ENCODE measurements around the gene ATG2A. TPM values are rescaled to one million over a fixed set of nuclear protein-coding genes. Genes with fewer than 3 reads are reported as not detected.
A peak's percentile ranks its signal among the peaks of the same experiment; 100 is the strongest.

ATG2A gene
- polyA plus RNA-seq, 1 donor (not counting 4 experiments of a cell fraction or from before 2014, with no cell fraction given) = 2.4 TPM

- H3K9me1 ChIP-seq (ENCODE audit: control insufficient read depth, extremely low read depth, insufficient read depth, low read length) = peaks cover 3% of the 10 kb centered on the region
- H2AFZ ChIP-seq (ENCODE audit: control insufficient read depth, low read length) = no peak overlapping the region
- H3K36me3 ChIP-seq (ENCODE audit: control insufficient read depth in 2 of 2, extremely low read depth in 1 of 2, insufficient read depth in 2 of 2, low read length in 2 of 2) = peaks cover 24 to 41% of the 10 kb centered on the region in 2 experiments
- H3K4me2 ChIP-seq (ENCODE audit: control insufficient read depth, extremely low read depth, insufficient read depth, low read depth, low read length) = peak overlapping the region; percentile 91
- peak overlapping the region; percentile 59 to 85 (median 78) for H3K4me3 ChIP-seq (ENCODE audit: control insufficient read depth in 2 of 3, extremely low read depth in 1 of 3, insufficient read depth in 2 of 3, low read depth in 1 of 3, low read length in 3 of 3)
- peaks cover 40% of the 10 kb centered on the region for H3K4me1 ChIP-seq (ENCODE audit: control insufficient read depth, extremely low read depth, insufficient read depth, low read length)
- no peak for TF ChIP-seq EZH2 (IDR thresholded peaks at IDR 0.05; ENCODE audit: low read length)
- TF ChIP-seq CTCF (optimal IDR thresholded peaks at IDR 0.05 in 1 of 3, IDR thresholded peaks at IDR 0.05 in 1 of 3, conservative IDR thresholded peaks at IDR 0.05 in 1 of 3; ENCODE audit: extremely low read depth in 1 of 3, insufficient read depth in 2 of 3, low read length in 3 of 3) = peak in 1 of 3 experiments; percentile 19
- H4K20me1 ChIP-seq (ENCODE audit: control insufficient read depth, extremely low read depth, insufficient read depth, low read length) = peaks cover 25% of the 10 kb centered on the region
- peaks cover 71% of the 10 kb centered on the region for H3K79me2 ChIP-seq (ENCODE audit: control insufficient read depth, insufficient read depth, low read length)
- no peaks in the 10 kb centered on the region for H3K9me3 ChIP-seq (ENCODE audit: control insufficient read depth, low read depth, low read length)
- no peaks in the 10 kb centered on the region for H3K27me3 ChIP-seq (ENCODE audit: control insufficient read depth, extremely low read depth, insufficient read depth, low read length)
- H3K9ac ChIP-seq (ENCODE audit: control insufficient read depth, extremely low read depth, insufficient read depth, low read length) = peak overlapping the region; percentile 88
- FAIRE-seq = no peak
- DNase-seq (ENCODE audit: low read depth, low spot score) = no peak
- H3K27ac ChIP-seq (ENCODE audit: control insufficient read depth, insufficient read depth, low read length) = no peak overlapping the region
- dilution Hi-C loops (cut with MboI; ENCODE audit: extremely low pct_ligation_motif_present, low sequenced_read_pairs) = no loop called here
Measured at GRCh38 chr11:64875369-64876228, 41.4 kb downstream of the ATG2A start.

GRCh38 chr11:64874308-64875240 lies 42.4 kb downstream of the ATG2A start:
- H3K9ac ChIP-seq (ENCODE audit: control insufficient read depth, extremely low read depth, insufficient read depth, low read length) = no peak overlapping the region
- H3K4me1 ChIP-seq (ENCODE audit: control insufficient read depth, extremely low read depth, insufficient read depth, low read length) = peaks cover 50% of the 10 kb centered on the region
- H2AFZ ChIP-seq (ENCODE audit: control insufficient read depth, low read length) = no peak overlapping the region
- no peak overlapping the region for H3K4me2 ChIP-seq (ENCODE audit: control insufficient read depth, extremely low read depth, insufficient read depth, low read depth, low read length)
- H3K36me3 ChIP-seq (ENCODE audit: control insufficient read depth in 2 of 2, extremely low read depth in 1 of 2, insufficient read depth in 2 of 2, low read length in 2 of 2) = peaks cover 25 to 50% of the 10 kb centered on the region in 2 experiments
- no peak for DNase-seq (ENCODE audit: low read depth, low spot score)
- H3K4me3 ChIP-seq (ENCODE audit: control insufficient read depth in 2 of 3, extremely low read depth in 1 of 3, insufficient read depth in 2 of 3, low read depth in 1 of 3, low read length in 3 of 3) = no peak overlapping the region
- peaks cover 5% of the 10 kb centered on the region for H3K9me1 ChIP-seq (ENCODE audit: control insufficient read depth, extremely low read depth, insufficient read depth, low read length)
- H3K27ac ChIP-seq (ENCODE audit: control insufficient read depth, insufficient read depth, low read length) = no peak overlapping the region
- H3K27me3 ChIP-seq (ENCODE audit: control insufficient read depth, extremely low read depth, insufficient read depth, low read length) = no peaks in the 10 kb centered on the region
- FAIRE-seq = no peak
- dilution Hi-C loops (cut with MboI; ENCODE audit: extremely low pct_ligation_motif_present, low sequenced_read_pairs) = no loop called here
- TF ChIP-seq CTCF (optimal IDR thresholded peaks at IDR 0.05 in 1 of 3, IDR thresholded peaks at IDR 0.05 in 1 of 3, conservative IDR thresholded peaks at IDR 0.05 in 1 of 3; ENCODE audit: extremely low read depth in 1 of 3, insufficient read depth in 2 of 3, low read length in 3 of 3) (no peak), EZH2 (IDR thresholded peaks at IDR 0.05; ENCODE audit: low read length) (no peak)
- peaks cover 78% of the 10 kb centered on the region for H3K79me2 ChIP-seq (ENCODE audit: control insufficient read depth, insufficient read depth, low read length)
- peaks cover 31% of the 10 kb centered on the region for H4K20me1 ChIP-seq (ENCODE audit: control insufficient read depth, extremely low read depth, insufficient read depth, low read length)
- no peaks in the 10 kb centered on the region for H3K9me3 ChIP-seq (ENCODE audit: control insufficient read depth, low read depth, low read length)

Measured in keratinocyte (primary cell).